ENCODE measurements around the gene ARL15. TPM values are rescaled to one million over a fixed set of nuclear protein-coding genes. Genes with fewer than 3 reads are reported as not detected.
"Not testable (repeated sequence)": the region's sequence is repeated elsewhere in the genome, so short reads cannot be mapped to it uniquely, and the experiment has no call there.

The ARL15 gene
- total RNA-seq, 2 donors from 2014 or later = 11.4 to 22.8 TPM

DNA sequence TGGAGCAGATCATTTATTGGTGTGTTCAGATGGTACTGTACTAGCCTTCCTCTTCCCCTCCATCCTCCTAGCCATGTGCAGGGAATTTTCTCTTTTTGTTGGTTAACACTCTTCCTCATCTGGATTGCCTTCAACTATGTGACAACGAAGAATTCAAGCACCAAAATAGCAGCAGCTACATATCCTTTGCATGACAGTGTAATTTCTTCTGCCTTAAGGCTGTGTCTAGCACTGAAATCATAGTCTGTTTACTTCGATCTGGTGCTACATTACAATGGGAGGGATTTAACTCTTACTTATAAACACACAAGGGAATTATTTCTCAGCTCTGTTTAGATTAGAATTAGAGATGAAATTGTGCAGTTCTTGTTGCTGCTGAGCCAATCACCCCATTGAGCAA, 260.4 kb downstream of the ARL15 start:
- no peak for DNase-seq (ENCODE audit: low spot score)
- no peak for TF ChIP-seq CTCF (IDR thresholded peaks at IDR 0.05)
- Histone ChIP-seq H3K4me1 (no peaks in the 10 kb centered on the region), H3K36me3 (no peaks in the 10 kb centered on the region), H3K27me3 (no peaks in the 10 kb centered on the region), H3K9me3 (no peaks in the 10 kb centered on the region), H3K27ac (no peak overlapping the region), H3K4me3 (no peak overlapping the region)

- Histone ChIP-seq H3K36me3 (no peaks in the 10 kb centered on the region), H3K27ac (no peak overlapping the region), H3K9me3 (no peaks in the 10 kb centered on the region), H3K27me3 (no peaks in the 10 kb centered on the region), H3K4me3 (no peak overlapping the region), H3K4me1 (no peaks in the 10 kb centered on the region)
- DNase-seq (ENCODE audit: low spot score) = no peak
- TF ChIP-seq CTCF (IDR thresholded peaks at IDR 0.05) = no peak
These were observed 261.2 kb downstream of the ARL15 start for GRCh38 chr5:54049144-54049543.

GRCh38 chr5:54045077-54045792, 265.1 kb downstream of the ARL15 start:
- Histone ChIP-seq H3K4me3 (no peak overlapping the region), H3K27me3 (no peaks in the 10 kb centered on the region), H3K4me1 (no peaks in the 10 kb centered on the region), H3K36me3 (no peaks in the 10 kb centered on the region), H3K9me3 (no peaks in the 10 kb centered on the region), H3K27ac (no peak overlapping the region)
- DNase-seq (ENCODE audit: low spot score) = no peak
- no peak for TF ChIP-seq CTCF (IDR thresholded peaks at IDR 0.05)

DNA sequence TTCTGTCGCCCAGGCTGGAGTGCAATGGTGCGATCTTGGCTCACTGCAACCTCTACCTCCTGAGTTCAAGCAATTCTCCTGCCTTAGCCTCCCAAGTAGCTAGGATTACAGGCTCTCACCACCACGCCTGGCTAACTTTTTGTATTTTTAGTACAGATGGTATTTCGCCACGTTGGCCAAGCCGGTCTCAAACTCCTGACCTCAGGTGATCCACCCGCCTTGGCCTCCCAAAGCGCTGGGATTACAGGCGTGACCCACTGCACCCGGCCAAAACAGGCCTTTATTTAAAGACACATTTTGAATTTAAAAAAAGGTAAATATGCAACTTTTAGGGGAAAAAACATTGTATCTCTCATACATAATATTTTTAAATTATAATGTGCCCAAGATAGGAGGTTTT, 266.1 kb downstream of the ARL15 start:
- H3K27ac ChIP-seq; H3K9me3 ChIP-seq; H3K4me3 ChIP-seq; H3K4me1 ChIP-seq; DNase-seq (ENCODE audit: low spot score); H3K27me3 ChIP-seq; H3K36me3 ChIP-seq: not testable (repeated sequence)

GRCh38 chr5:54040804-54041203, 269.6 kb downstream of the ARL15 start:
- H3K27me3 ChIP-seq = no peaks in the 10 kb centered on the region
- no peaks in the 10 kb centered on the region for H3K9me3 ChIP-seq
- H3K4me1 ChIP-seq = no peaks in the 10 kb centered on the region
- no peak for TF ChIP-seq CTCF (IDR thresholded peaks at IDR 0.05)
- H3K27ac ChIP-seq = no peak overlapping the region
- DNase-seq (ENCODE audit: low spot score) = no peak
- H3K36me3 ChIP-seq = no peaks in the 10 kb centered on the region
- no peak overlapping the region for H3K4me3 ChIP-seq

- Histone ChIP-seq H3K36me3 (no peaks in the 10 kb centered on the region), H3K4me1 (no peaks in the 10 kb centered on the region), H3K27me3 (no peaks in the 10 kb centered on the region), H3K4me3 (no peak overlapping the region), H3K9me3 (no peaks in the 10 kb centered on the region), H3K27ac (no peak overlapping the region)
- no peak for TF ChIP-seq CTCF (IDR thresholded peaks at IDR 0.05)
- DNase-seq (ENCODE audit: low spot score) = no peak
These were observed 270.4 kb downstream of the ARL15 start for GRCh38 chr5:54040018-54040417.
